GM12878 (cell line): ENCODE results near the gene MTRFR.

ENCODE experiments used
- SUZ12 ChIP-seq: fragments of 200-600 bp; sonication (generic); IDR thresholded peaks from one replicate; pipeline ENCODE4 v1.6.1; 2018; ENCODE audit warnings: antibody characterized with exemption, mild to moderate bottlenecking; ENCODE audit not compliant: unreplicated experiment
- TF ChIP-seq, protein P1 (sequence below), 3 experiments: IDR thresholded peaks in 2 of 3; conservative IDR thresholded peaks in 1 of 3; 2 replicates each; pipeline ENCODE4 v1.5.1; 2011; ENCODE audit warnings: low read depth in 3 of 3, low read length in 3 of 3, mild to moderate bottlenecking in 3 of 3, control low read depth in 2 of 3, moderate library complexity in 2 of 3, inconsistent platforms in 1 of 3, mixed read lengths in 1 of 3; ENCODE audit not compliant: control insufficient read depth in 2 of 3, insufficient read depth in 1 of 3; ENCODE audit errors: extremely low read depth in 1 of 3

DNA sequence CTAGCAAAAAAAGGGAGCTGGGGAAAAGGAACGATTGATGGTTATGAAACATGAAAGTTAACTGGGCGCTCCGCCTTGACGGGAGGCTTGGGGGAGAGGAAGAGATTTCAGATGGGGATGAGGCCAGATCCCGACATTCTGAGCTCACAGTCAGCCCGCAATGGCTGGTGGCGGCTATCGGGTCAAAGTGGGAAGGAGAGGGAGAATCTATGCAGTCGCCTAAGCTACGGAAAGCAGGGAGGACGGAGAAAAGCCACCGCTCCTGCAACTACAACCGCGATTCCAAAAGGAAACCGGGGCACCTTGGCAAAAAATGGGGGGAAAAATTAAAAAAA, 797 bp upstream of the MTRFR start:
- no peak for TF ChIP-seq SUZ12
- TF ChIP-seq, protein P1, sequence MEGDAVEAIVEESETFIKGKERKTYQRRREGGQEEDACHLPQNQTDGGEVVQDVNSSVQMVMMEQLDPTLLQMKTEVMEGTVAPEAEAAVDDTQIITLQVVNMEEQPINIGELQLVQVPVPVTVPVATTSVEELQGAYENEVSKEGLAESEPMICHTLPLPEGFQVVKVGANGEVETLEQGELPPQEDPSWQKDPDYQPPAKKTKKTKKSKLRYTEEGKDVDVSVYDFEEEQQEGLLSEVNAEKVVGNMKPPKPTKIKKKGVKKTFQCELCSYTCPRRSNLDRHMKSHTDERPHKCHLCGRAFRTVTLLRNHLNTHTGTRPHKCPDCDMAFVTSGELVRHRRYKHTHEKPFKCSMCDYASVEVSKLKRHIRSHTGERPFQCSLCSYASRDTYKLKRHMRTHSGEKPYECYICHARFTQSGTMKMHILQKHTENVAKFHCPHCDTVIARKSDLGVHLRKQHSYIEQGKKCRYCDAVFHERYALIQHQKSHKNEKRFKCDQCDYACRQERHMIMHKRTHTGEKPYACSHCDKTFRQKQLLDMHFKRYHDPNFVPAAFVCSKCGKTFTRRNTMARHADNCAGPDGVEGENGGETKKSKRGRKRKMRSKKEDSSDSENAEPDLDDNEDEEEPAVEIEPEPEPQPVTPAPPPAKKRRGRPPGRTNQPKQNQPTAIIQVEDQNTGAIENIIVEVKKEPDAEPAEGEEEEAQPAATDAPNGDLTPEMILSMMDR (IDR thresholded peaks at IDR 0.05 in 2 of 3, conservative IDR thresholded peaks at IDR 0.05 in 1 of 3; ENCODE audit: control insufficient read depth in 2 of 3, extremely low read depth in 1 of 3, insufficient read depth in 1 of 3, low read depth in 3 of 3, low read length in 3 of 3) = no peak
